ENCODE results near the gene PSD4.

The PSD4 gene

DNA sequence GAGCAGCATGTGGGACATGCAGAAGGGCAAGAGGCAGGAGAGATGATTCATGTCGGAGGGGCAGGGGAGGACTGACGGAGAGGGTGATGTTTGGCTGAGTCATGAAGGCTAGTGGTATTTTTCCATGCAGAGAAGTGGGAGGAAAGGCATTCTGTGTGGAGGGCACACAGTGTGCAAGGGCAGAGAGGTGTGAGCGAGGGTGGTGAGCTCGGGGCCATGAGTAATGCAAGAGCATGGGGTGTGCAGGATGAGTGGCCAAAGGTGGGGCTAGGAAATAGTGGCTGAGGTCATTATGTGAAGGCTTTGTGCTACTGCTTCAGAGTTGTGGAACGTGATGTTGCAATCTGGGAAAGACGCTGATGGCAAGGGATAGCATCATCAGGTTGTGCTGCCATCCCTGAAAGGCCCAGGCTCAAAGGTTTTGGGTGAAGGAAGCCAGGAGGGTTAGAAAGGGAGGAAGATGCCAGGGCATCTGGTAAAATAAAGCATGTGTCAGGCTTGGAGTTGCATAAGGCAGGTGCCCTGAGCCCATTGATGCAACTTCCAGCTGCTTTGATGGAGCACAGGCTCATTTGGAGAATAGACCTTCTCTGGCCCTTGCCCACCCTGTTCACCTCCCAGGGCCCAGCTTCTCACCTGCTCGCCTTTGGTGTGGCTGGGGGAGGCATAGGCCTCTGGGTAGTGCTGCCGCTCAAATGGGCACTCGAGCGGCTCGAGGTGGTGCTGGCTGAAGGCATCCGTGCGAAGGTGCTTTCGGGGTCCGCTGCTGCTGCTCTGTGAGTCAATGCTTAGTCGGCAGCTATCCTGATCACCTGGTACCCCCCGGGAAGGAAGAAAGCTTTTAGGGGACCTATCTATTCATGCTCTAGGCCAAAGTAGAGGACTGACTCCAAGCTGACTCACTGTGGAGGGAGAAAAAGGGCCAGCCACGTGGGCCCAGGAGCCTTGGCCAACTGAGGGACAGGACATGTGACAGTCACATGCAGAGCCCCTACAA is 67.4 kb downstream of the PSD4 start:
- no peak for DNase-seq

DNA sequence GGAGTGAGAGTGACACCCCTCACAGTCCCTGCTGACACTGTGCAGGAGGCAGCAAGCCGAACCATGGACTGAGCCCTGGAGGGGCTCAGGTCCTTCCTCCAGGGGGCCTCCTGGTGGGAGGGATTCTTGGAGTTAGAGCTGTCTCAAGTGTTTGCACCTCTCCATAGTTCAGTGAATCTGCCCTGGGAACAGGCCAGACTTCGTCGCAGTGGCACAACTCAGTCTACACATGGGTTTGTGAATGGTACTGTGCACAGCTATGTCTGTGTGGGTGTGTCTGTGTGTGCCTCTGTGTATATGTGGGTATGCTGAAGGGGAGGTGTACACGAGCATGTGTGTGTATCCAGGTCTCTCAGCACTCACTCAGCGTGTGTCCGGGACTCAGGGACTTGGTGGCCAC is 68.6 kb downstream of the PSD4 start:
- DNase-seq = no peak

DNA sequence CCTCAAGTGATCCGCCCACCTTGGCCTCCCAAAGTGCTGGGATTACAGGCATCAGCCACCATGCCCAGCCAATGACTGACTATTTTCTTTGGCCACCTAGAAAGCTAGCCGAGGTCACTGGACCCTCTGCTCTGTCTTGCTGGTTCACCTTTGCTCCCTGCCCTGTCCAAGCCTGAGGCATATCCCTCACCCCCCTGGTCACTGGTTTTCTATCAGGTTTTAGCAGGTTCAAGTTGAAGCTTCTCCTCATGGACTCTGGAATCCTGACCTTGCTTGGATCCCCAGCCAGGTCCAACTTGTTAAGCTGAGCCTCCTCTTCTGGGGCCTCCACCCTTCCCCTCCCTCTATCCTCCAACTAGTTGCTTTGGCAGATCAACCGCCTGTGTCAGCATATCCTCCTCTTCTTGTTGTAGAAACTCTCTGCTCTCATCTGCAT is 71.5 kb downstream of the PSD4 start:
- no peak for DNase-seq

DNA sequence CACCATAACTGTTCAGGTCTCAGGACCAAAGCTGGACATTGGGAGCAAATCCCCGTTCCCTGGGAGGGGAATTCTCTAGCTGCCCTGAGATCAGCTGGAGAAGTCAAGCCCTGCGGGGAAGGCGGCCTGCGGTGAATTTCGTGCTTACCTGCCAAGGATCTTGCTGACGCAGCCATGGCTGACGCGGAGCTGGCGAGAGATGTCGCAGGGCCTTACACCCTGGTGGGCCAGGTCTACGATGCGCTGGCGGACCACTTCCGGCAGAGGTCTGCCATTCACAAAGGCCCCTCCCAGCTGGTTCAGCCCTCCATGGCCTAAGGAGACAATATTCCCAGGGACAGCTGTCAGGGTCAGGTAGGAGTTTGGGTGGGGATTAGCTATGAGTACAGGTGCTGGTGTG is 72.8 kb downstream of the PSD4 start:
- no peak for DNase-seq

DNA sequence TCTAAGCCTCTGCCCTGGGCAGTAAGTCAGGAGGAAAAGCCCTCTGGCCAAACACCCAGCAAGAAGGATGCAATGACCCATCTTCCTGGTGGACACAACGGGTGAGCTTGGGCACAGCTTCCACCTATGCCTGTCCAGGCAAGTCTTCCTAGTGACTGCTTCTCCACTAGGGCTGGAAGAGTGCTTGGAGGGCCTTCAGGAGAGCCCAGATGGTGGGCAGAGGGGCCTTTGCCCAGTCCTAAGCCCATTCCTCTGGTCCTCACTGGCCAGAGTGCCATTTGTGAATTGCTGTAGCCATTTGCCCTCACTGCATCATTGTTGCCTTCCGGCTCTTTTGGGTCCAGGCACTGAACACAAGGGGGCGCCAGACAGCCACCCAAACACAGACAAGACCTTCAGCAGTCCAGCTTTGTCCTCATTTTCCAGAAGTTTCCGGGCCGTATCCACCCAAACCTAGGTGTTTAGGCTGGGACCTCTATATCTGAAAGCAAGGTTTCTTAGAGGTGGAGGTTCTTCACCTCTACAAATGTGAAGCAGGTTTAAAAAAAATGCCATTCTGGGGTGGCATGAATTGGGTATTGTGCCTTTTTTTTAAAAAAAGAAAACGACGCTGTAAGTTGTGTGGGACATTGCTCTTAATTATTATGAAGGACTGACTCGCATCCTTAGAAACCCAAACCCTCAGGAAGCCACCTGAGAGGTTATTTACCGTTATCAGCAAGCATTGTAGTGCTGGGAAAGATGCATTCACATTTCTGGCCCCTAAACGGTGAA is 75.4 kb downstream of the PSD4 start:
- peak; percentile 30 for DNase-seq

DNA sequence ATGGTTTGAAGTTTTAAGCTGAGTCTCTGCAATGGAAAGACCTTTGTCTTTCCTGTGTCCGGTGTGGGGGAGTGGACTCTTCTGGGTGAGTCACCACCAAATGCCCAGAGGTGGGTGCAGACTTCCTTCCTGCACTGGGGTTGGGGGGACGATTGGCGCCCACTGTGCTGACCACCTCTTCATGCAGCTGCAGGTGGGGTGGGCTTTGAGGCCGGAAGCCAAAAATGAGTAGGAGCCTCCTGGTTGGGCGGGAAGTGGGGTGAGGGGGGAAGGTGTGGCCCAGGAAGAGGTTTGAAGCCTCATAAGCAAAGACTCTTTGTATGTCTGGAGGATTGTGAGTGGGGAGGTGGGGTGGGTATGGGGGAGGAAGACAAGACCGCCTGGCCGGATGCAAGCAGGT is 77.3 kb downstream of the PSD4 start:
- DNase-seq = no peak

DNA sequence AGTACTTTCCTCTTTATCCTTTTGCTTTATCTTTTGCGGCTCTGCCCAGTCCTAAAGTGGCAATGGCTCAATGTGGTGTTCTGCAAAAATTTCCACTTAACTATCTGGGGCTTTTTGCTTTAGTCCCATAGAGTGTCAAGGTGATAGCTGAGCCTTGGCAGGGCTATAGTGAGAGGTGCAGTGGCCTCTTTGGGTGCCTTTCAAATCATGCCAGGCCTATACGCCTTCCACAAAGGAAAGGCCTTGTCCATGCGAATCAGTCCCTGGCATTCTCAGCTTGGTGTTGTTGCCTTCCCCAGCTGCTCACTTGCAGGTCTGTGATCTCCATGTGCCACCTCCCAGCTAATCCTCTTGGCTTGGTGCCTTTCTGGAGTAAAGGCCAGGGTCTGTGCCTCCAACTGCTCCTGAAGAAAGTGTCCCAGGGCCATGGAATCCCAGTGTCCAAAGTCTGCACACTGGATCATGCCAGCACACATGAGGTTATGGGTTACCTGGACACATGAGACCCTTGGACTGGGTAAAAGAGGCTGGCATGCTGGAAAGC is 78.3 kb downstream of the PSD4 start:
- no peak for DNase-seq

DNA sequence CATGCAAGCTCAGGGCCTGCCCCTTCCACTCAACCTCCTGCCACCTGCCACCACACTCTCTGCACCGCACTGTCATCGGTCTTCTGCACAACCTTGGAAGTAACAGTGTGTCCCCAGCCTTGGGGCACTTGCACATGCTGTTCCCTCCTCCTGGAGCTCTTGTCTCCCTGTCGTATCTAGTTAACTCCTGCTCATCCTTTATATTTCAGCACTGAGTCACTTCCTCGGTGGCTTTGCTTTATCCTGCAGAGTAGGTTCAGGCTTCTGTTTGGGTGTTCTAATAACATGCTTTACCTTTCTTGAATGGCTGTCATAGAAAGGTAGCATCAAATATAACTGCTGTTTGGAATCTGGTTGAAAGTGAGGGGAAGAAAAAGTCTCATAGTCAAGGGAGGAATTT is 79.7 kb downstream of the PSD4 start:
- no peak for DNase-seq

DNA sequence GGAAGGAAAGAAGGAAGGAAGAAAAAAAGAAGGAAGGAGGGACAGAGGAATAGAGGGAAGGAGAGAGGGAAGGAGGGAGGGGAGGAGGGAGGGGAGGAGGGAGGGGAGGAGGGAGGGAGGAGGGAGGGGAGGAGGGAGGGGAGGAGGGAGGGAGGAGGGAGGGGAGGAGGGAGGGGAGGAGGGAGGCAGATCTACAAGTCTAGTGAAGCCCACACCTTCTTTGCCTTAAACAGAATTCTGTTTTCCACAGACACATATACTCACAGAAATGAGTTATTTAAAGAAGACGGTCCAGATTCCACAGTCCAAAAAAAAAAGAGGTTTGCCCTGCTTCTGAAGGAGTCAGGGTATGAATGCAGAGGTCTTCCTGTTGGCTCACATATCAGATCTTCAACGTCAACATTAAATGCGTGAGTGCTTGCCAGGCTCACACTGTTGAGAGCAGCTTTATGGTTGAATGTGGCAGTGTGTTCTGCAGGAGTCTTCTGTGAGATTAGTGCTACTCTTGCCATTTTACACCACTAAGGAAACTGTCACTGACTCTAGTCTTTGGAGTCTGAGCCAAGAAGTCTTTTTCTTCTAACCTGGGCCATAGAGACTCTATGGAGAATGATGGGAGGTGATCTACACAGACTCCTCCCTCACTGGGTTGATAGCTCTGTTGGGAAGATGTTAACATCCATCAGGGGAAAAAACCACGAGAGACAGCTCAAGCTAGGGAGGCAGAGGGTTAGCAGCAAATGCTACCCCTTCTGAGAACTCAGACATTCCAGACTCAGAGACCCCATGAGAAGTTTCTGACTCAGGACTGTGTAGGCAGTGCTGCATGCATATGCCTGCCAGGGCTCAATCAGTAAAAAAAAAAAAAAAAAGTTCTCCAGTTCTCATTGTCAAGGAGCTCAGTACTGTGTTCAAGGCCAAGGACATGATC is 81.6 kb downstream of the PSD4 start:
- no peak for DNase-seq

DNA sequence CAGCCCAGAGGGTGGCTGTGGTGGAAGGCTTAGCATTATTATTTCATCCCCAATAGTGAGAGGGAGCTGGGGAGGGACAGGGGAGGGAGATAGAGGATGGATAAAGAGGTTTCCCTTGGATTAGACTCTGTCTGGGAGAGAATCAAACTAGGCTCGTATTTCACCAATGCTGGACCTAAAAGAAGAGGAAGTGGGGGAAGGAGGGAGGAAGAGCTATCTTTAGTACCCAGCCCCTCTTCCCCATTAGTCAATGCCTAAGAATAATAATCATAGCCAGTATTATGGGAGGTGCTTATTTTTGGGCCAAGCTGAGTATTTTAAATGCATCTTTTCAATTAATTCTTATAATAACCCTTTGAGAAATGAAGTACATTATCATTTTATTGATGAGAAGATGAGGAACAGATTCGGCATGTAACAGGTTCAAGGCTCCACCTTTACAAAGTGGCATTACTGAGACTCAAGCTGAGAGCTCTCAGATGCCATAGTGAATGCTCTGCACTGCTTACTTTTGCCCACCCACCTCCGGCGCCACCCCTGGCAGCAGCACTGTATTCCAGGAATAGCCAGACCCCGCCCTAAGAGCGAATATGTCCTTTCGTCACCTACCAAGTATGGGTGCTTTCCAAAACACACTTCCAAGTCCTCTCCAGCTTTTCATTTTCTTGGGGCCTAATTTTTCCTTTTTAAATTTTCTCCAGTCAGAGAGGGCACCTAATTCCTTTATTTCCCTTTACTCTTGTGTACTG is 83.9 kb downstream of the PSD4 start:
- no peak for DNase-seq

DNA sequence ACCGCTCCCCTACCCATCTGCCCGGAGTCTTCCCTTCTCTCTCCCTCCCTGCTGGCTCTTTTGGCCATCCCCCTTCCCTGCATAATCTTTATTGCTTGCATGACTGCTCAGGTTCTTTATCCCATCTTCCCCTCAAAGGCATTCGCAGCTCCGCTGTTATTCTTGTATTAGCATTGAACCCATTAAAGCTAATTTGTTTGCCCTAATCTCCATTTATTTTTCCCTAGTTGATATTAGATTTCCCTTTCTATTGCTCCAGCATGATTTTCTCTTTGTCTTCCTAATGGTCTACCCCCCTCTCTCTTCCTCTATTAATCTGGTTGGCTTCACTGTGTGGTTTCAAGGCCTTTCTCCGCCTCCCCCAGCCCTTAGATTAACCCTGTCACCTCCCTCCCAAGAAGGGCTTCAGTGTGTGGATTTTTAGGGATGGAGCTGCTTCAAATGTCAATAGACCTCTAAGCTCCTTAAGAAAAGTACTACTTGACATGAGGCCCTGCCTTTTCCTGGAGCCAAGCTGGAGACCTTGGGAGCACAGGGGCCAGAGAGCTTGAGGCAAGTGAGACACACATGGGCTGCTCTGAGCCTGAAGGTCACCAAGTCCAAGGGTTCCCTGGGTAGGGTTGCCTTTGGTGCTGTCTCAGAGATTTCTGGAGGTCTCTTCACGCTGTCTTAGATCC is 84.8 kb downstream of the PSD4 start:
- DNase-seq = no peak

All from NCI-H2029 (cell line).